GM12878 (cell line): ENCODE results near the gene FKBP1B. TPM values are rescaled to one million over a fixed set of nuclear protein-coding genes. Genes with fewer than 3 reads are reported as not detected.

Source experiments
- CHD1 ChIP-seq: IDR thresholded peaks from 2 replicates; pipeline ENCODE4 v1.6.1; 2012; ENCODE audit warnings: low read depth, low read length, improper control_type of control experiment
- E2F4 ChIP-seq: IDR thresholded peaks from 2 replicates; pipeline ENCODE4 v1.6.1; 2012; ENCODE audit warnings: low read depth, low read length, improper control_type of control experiment
- MYB ChIP-seq: fragments of 150-350 bp; IDR thresholded peaks from 2 replicates; pipeline ENCODE4 v1.6.1; 2014; ENCODE audit warnings: mild to moderate bottlenecking, low read depth, low read length, borderline replicate concordance
- SP1 ChIP-seq: IDR thresholded peaks from one replicate; pipeline ENCODE4 v1.6.1; 2011; ENCODE audit warnings: low read depth, low read length
- ZNF622 ChIP-seq: fragments of 450-650 bp; IDR thresholded peaks from 2 replicates; pipeline ENCODE4 v1.6.1; 2017; ENCODE audit warnings: mild to moderate bottlenecking, inconsistent platforms
- polyA plus RNA-seq, 11 experiments: library from polyadenylated mRNA; depleted of rRNA in 4 of 11; unstranded in 6 of 11; stranded (reverse) in 5 of 11; fragments of >200 nt; fragmentation: Nextera tagmentation in 4 of 11; fragmentation: Illumina TruSeq in 1 of 11; extraction: Ambion mirVana in 4 of 11; extraction: Trizol in 1 of 11; gene quantifications; 1 replicate in 1 of 11; 2 replicates in 10 of 11; pipeline versions ENCODE4 v1.2.1 to v1.2.3, GENCODE V29; 2011 to 2016; ENCODE audit warnings: inconsistent platforms in 2 of 11, missing spikeins in 2 of 11, low read depth in 1 of 11
- total RNA-seq, 4 experiments: library from RNA; depleted of rRNA in 3 of 4; stranded (reverse); fragments of >200 nt in 3 of 4; fragmentation: Illumina TruSeq in 1 of 4; extraction: Trizol in 1 of 4; gene quantifications; 2 replicates each; pipeline versions ENCODE4 v1.2.1 to v1.2.3, GENCODE V29; 2013 to 2021
- TF ChIP-seq, protein P1 (sequence below): fragments of 450-650 bp; IDR thresholded peaks from 2 replicates; pipeline ENCODE4 v1.6.1; 2017; ENCODE audit warnings: mild to moderate bottlenecking, moderate library complexity
- TF ChIP-seq, protein P2 (sequence below): fragments of 450-650 bp; formaldehyde crosslinking; IDR thresholded peaks from 2 replicates; pipeline ENCODE4 v1.4.0; 2022; ENCODE audit warnings: mild to moderate bottlenecking, moderate library complexity

The FKBP1B gene
- total and polyA plus RNA-seq, 10 of the 15 experiments (the other 5 are each of a cell fraction or from before 2014, with no cell fraction given): 0.18 to 0.53 (median 0.24) TPM

- TF ChIP-seq, protein P1, sequence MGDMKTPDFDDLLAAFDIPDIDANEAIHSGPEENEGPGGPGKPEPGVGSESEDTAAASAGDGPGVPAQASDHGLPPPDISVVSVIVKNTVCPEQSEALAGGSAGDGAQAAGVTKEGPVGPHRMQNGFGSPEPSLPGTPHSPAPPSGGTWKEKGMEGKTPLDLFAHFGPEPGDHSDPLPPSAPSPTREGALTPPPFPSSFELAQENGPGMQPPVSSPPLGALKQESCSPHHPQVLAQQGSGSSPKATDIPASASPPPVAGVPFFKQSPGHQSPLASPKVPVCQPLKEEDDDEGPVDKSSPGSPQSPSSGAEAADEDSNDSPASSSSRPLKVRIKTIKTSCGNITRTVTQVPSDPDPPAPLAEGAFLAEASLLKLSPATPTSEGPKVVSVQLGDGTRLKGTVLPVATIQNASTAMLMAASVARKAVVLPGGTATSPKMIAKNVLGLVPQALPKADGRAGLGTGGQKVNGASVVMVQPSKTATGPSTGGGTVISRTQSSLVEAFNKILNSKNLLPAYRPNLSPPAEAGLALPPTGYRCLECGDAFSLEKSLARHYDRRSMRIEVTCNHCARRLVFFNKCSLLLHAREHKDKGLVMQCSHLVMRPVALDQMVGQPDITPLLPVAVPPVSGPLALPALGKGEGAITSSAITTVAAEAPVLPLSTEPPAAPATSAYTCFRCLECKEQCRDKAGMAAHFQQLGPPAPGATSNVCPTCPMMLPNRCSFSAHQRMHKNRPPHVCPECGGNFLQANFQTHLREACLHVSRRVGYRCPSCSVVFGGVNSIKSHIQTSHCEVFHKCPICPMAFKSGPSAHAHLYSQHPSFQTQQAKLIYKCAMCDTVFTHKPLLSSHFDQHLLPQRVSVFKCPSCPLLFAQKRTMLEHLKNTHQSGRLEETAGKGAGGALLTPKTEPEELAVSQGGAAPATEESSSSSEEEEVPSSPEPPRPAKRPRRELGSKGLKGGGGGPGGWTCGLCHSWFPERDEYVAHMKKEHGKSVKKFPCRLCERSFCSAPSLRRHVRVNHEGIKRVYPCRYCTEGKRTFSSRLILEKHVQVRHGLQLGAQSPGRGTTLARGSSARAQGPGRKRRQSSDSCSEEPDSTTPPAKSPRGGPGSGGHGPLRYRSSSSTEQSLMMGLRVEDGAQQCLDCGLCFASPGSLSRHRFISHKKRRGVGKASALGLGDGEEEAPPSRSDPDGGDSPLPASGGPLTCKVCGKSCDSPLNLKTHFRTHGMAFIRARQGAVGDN: no peak
- TF ChIP-seq ZNF622 (no peak), MYB (no peak), SP1 (no peak), E2F4 (no peak), CHD1 (no peak)
- TF ChIP-seq, protein P2, sequence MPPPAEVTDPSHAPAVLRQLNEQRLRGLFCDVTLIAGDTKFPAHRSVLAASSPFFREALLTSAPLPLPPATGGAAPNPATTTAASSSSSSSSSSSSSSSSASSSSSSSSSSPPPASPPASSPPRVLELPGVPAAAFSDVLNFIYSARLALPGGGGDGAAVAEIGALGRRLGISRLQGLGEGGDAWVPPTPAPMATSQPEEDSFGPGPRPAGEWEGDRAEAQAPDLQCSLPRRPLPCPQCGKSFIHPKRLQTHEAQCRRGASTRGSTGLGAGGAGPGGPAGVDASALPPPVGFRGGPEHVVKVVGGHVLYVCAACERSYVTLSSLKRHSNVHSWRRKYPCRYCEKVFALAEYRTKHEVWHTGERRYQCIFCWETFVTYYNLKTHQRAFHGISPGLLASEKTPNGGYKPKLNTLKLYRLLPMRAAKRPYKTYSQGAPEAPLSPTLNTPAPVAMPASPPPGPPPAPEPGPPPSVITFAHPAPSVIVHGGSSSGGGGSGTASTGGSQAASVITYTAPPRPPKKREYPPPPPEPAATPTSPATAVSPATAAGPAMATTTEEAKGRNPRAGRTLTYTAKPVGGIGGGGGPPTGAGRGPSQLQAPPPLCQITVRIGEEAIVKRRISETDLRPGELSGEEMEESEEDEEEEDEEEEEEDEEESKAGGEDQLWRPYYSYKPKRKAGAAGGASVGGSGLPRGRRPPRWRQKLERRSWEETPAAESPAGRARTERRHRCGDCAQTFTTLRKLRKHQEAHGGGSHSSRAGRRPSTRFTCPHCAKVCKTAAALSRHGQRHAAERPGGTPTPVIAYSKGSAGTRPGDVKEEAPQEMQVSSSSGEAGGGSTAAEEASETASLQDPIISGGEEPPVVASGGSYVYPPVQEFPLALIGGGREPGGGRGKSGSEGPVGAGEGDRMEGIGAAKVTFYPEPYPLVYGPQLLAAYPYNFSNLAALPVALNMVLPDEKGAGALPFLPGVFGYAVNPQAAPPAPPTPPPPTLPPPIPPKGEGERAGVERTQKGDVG (CRISPR knock-in tag): no peak
Measured at GRCh38 chr2:24038786-24039499, 10.6 kb upstream of the FKBP1B start (continued).
